Fibroblast of skin of right quadriceps (primary cell): ENCODE data around the gene ERLIN1.
A peak's percentile ranks its signal among the peaks of the same experiment; 100 is the strongest.
"Not testable (repeated sequence)": the region's sequence is repeated elsewhere in the genome, so short reads cannot be mapped to it uniquely, and the experiment has no call there.

Source experiments
- DNase-seq: peaks from one replicate; pipeline ENCODE4 v3.0.0-alpha.2; 2013

The ERLIN1 gene

GRCh38 chr10:100131571-100131970 is 54.3 kb downstream of the ERLIN1 start:
- DNase-seq = no peak

GRCh38 chr10:100130831-100131230 is 55.0 kb downstream of the ERLIN1 start:
- DNase-seq = no peak

GRCh38 chr10:100129424-100129823 is 56.4 kb downstream of the ERLIN1 start:
- DNase-seq = no peak

GRCh38 chr10:100128951-100129350 is 56.9 kb downstream of the ERLIN1 start:
- no peak for DNase-seq

GRCh38 chr10:100125335-100125734 is 60.5 kb downstream of the ERLIN1 start:
- DNase-seq = not testable (repeated sequence)

GRCh38 chr10:100124097-100124496 is 61.7 kb downstream of the ERLIN1 start:
- no peak for DNase-seq

GRCh38 chr10:100122780-100123179 is 63.0 kb downstream of the ERLIN1 start:
- no peak for DNase-seq

GRCh38 chr10:100120550-100120949 is 65.3 kb downstream of the ERLIN1 start:
- DNase-seq = no peak

GRCh38 chr10:100119726-100120125 is 66.1 kb downstream of the ERLIN1 start:
- no peak for DNase-seq

- DNase-seq = no peak
Observed at GRCh38 chr10:100114976-100115770, 70.7 kb downstream of the ERLIN1 start.

GRCh38 chr10:100114460-100114859 is 71.4 kb downstream of the ERLIN1 start:
- DNase-seq = no peak

- DNase-seq = no peak
Observed at GRCh38 chr10:100109670-100110069, 76.2 kb downstream of the ERLIN1 start.

- no peak for DNase-seq
Observed at GRCh38 chr10:100106865-100107264, 79.0 kb downstream of the ERLIN1 start.

- DNase-seq = no peak
Observed at GRCh38 chr10:100104300-100104699, 81.5 kb downstream of the ERLIN1 start.

GRCh38 chr10:100103581-100103980 is 82.2 kb downstream of the ERLIN1 start:
- DNase-seq = peak; percentile 36

- DNase-seq = no peak
Observed at GRCh38 chr10:100101192-100102076, 84.4 kb downstream of the ERLIN1 start.

- DNase-seq = peak; percentile 7
Observed at GRCh38 chr10:100100651-100101184, 85.1 kb downstream of the ERLIN1 start.
